ENCODE data around the gene SULT1A2.

DNA sequence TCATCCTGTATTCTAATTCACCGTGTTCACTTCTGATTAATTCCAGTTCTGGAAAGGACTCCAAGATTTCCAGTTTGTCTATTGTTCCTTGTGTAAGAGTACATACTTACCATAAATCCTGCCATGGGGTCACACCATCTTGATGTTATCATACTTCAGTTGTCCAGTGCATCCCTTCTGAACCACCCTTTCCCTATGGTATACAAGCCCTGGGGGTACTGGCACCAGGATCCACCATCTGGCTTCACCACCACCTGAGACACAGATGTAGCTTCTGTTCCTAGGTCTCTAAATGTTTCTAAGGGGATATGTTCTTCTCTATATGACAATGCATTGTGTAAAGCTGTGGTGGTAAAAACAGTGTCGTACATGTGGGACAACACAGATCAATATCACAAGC, 21.9 kb downstream of the SULT1A2 start:
- TF ChIP-seq, protein P1, sequence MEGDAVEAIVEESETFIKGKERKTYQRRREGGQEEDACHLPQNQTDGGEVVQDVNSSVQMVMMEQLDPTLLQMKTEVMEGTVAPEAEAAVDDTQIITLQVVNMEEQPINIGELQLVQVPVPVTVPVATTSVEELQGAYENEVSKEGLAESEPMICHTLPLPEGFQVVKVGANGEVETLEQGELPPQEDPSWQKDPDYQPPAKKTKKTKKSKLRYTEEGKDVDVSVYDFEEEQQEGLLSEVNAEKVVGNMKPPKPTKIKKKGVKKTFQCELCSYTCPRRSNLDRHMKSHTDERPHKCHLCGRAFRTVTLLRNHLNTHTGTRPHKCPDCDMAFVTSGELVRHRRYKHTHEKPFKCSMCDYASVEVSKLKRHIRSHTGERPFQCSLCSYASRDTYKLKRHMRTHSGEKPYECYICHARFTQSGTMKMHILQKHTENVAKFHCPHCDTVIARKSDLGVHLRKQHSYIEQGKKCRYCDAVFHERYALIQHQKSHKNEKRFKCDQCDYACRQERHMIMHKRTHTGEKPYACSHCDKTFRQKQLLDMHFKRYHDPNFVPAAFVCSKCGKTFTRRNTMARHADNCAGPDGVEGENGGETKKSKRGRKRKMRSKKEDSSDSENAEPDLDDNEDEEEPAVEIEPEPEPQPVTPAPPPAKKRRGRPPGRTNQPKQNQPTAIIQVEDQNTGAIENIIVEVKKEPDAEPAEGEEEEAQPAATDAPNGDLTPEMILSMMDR (IDR thresholded peaks at IDR 0.05; ENCODE audit: low read length): no peak
- TF ChIP-seq EZH2phosphoT487 (IDR thresholded peaks at IDR 0.05; ENCODE audit: low read length): no peak
